GM21390 (cell line): Measurements from ENCODE around the gene CEACAM6.
"Not testable (repeated sequence)": the region's sequence is repeated elsewhere in the genome, so short reads cannot be mapped to it uniquely, and the experiment has no call there.

ENCODE experiments used
- ATAC-seq: cut with Tn5 transposase; IDR thresholded peaks from one replicate; pipeline ENCODE4 v1.9.1; 2021; ENCODE audit not compliant: unreplicated experiment

The CEACAM6 gene

DNA sequence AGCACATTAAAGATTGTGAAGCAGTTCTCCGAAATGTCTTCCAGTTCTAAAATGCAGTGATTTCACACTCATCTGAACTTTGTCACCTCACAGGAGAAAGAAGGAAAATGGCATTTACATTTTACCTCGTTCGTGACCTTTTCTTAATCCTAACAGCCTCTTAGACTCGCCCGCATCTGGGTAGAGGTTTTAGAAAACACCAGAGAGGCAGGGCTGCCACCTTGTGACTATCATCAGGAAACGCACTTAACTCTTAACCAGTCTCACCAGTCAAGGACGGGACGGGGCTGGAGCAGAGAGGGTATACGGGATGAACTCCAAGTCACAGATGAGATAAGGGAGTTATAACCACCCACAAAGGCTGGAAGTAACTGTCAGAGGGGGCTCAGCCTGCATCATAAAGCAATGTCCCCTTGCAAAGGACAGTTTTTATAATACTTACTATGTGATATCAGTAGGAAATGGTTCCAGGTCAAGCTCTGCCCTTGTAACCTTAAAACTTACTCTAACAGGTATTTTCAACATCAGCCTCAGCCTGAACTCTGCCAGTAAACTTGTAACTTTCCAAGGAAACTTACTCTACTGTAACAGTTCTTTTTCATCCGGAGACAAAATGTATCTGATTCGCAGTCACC lies 8.6 kb upstream of the CEACAM6 start:
- no peak for ATAC-seq

DNA sequence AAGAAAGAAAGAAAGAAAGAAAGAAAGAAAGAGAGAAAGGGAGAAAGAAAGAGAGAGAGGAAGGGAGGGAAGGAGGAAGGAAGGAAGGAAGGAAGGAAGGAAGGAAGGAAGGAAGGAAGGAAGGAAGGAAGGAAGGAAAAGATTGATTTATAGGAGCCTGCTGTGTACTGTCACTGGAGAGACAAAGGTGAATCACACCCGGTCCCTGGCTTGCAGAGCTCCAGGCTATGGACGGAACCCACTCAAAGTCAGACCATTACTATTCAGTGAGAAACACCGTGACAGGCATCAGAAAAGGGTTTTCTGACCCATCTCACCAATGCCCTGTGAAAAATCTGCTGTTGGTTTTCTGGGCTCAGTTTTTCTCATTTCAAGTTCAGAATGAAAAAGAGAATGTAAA lies 7.3 kb upstream of the CEACAM6 start:
- ATAC-seq: no peak

DNA sequence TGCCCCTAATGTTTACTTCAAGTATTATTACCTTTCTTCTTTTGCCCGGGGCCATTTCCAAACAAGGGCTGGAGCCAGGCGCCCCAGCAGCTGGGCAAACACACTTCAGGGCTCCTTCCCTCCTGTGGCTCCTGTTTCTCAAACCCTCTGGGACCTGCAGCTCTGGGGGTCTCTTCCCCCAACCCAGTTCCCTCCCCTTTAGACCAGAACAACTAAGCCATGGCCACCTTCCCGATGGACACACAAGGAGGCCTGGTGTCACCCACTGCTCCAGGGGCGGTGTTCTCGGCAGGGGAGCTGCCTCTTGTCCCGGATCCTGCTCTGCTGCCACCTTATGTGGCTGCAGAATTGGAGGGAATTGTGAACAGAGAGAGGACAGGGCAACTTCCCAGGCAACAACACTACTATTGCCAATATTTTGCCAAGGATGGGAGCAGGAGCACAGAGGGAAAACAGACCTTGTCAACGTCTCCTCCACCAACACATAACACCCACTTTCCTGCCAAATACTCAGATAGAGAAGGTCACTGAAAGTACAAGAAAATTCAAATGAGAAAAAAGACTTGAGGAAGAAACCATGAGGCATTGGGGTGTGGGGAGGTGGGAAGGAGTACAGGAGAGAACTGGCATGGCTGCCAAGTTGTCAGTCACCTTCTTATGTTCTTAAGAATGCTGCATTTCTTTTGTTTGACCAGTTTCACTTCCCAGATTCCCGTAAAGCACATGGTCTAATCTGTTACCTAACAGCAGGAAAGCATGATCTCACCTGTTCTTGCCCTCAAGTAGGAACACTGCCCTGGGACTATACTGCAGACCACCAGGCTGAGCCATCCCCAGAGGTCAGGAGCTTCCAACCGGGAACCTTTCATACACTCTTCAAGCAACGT lies 4.8 kb upstream of the CEACAM6 start:
- not testable (repeated sequence) for ATAC-seq

DNA sequence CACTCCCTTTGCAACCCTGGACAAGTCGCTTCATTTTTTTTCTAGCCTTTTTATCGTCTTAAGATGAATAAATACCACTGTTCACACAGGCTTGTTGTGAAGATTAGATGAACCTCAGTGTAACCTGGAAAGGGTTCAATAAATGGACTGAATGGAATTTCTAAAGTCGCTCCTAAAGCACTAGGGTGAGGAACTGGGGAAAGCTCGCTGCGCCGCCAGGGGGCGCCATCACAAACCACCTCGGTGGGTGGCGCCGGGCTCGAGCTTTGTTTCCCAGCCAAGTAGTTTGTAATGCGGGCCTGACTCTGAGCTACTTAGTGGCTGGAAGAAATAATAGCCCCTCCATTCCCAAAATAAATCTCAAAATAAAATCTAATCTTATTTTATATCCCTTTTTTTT lies 2.2 kb upstream of the CEACAM6 start:
- ATAC-seq: no peak

DNA sequence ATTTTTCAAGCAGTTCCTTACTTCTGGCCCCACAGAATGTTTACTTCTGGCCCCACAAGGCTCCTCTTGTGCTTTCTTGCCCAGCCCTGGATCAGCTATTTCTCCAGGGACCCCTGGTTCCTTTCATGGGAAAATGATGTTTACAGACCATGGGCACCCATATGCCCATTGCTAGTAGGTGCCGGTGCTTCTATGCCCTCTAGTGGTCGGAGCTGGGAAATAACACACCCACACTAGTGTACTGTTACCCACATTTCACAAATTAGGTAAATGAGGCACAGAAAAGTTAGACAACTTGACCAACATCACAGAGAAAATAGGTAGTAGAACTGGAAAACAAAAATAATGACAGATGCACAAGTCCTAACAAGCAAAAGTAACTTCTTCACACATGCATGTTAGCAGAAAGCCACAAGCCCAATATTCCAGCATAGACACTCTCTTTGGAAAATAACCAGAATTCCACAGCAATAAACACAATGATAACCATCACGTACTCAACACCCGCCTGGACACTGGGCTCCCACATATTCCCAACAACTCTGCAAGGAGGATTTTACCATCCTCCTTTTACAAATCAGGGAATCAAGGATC lies 1.3 kb upstream of the CEACAM6 start:
- no peak for ATAC-seq

DNA sequence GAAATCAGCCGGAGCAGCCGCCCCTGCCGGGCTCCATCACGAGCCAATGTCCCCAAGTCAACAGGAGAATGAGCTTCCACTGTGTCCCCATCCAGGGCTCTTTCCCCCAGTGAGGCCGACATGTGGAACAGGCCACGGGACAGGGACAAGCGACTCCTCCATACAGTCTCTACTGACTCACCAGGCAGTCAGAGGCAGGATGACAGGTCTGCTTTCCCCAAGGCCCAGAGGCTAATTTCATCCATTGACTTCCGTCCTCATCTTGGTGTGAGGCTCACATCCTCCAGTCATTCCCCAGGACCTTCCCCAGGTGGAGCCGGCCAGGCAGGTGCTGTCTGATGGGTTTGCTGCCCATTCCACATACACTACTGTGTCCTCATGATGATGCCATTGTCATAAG lies 3.5 kb downstream of the CEACAM6 start:
- no peak for ATAC-seq

DNA sequence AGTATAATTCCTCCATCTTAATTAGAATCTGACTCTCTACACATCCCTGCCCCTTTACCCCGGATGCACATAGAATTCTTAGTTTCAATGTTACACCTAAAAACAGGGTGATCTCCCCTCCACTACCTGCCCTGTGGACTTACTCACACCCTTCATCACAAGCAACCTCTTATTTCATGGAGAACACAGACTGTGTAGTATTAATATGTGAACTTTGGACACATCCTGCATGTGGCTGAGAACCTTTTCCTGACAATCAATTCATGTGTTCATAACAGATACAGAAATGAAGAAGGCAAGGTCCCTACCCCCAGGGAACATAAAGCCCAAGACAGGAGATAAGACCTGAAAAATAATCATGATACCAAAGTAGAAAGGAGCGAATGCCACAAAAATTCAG lies 11.8 kb downstream of the CEACAM6 start:
- no peak for ATAC-seq

DNA sequence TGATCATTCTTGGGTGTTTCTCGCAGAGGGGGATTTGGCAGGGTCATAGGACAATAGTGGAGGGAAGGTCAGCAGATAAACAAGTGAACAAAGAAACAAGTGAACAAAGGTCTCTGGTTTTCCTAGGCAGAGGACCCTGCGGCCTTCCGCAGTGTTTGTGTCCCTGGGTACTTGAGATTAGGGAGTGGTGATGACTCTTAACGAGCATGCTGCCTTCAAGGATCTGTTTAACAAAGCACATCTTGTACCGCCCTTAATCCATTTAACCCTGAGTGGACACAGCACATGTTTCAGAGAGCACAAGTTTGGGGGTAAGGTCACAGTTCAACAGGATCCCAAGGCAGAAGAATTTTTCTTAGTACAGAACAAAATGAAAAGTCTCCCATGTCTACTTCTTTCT lies 12.8 kb downstream of the CEACAM6 start:
- ATAC-seq: not testable (repeated sequence)

DNA sequence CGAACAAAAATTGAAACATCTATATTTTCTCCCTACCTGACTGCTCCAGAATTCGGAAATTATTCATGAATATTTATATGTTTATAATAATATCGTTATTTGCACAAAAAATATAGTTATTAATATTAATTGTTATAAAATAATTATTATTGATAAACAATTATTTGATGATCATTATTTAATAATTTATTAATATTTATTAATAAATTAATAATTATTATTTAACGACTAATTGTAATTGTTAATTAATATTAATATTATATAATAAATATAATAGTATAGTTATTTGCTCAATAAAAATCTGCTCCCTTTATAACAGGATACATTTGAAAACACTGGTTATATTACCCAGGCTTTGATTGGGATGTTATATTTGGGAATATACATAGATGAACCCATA lies 14.3 kb downstream of the CEACAM6 start:
- ATAC-seq: no peak

DNA sequence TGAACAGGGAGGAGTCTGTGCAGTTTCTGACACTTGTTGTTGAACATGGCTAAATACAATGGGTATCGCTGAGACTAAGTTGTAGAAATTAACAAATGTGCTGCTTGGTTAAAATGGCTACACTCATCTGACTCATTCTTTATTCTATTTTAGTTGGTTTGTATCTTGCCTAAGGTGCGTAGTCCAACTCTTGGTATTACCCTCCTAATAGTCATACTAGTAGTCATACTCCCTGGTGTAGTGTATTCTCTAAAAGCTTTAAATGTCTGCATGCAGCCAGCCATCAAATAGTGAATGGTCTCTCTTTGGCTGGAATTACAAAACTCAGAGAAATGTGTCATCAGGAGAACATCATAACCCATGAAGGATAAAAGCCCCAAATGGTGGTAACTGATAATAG lies 16.1 kb downstream of the CEACAM6 start:
- ATAC-seq: no peak

DNA sequence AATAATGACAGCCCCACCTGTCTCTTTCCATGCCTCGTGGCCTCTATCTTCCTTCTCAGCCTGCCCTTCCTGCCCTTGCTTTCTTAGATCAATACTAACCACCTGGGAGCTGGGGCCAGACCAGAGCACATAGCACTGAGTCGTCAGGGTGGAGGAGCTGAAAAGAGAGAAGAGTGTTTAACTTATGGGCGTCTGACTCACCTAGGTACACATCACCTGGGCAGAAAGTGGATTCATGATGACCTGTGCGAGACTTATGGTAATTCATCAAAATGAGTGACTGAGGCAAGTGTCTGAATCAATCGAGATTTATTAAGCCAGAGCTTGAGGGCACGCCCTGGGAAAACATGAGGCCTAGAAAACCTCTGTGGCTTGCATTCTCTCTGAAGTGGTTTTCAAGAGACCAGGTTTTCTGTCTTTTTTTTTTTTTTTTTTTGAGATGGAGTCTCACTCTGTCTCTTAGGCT lies 19.2 kb downstream of the CEACAM6 start:
- ATAC-seq: no peak

DNA sequence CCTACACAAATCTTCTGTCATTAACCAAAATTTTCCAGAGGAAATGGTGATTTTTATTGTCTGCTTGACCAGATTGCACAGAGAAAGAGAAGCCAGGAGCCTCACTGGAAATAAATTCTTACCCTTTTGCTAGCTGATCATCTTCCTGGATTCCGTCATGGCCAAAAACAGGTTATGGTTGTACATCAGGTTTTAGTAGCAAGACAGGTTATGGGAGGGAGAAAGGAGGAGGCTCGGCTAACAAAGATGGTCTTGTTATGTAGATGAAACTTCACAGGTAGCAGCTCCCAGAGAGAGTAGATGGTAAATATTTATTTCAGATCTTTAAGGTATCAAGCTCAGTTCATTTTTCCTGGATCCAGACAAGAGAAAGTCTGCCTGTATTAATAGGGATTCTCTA lies 21.4 kb downstream of the CEACAM6 start:
- ATAC-seq: no peak

DNA sequence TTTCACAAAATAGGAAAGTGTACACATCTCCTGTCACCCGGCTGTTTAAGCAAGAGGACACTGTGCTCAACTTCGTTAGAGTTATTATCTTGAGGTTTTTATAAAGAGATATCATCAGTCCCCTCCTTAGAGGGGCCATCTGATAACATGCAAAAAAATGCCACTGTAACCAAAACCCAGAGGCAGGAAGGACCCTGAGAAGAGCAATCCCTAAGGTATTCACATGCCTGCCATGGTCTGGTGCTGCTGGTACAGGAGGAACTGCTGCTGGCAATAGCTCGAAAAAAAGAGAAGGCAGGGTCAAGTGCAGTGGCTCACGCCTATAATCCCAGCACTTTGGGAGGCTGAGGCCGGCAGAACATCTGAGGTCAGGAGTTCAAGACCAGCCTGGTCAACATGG lies 28.3 kb downstream of the CEACAM6 start:
- ATAC-seq: no peak

DNA sequence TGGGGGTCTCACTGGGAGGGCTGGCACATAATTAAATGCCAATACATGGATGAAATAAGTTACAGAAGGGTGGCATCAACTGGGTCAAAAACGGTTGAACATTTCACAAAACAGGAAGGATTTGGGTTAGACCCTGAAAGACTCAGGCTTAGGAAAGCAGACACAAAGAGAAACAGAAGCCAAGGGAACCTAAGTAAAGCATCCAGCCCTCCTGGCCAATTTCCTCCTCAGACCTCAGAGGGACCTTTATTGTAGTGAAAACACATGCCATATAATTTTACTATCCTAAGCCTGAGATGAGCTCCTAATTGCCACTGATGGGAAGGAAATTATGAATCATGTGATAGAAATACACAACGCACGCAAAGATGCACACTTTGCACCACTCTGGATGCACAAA lies 29.0 kb downstream of the CEACAM6 start:
- ATAC-seq: no peak

DNA sequence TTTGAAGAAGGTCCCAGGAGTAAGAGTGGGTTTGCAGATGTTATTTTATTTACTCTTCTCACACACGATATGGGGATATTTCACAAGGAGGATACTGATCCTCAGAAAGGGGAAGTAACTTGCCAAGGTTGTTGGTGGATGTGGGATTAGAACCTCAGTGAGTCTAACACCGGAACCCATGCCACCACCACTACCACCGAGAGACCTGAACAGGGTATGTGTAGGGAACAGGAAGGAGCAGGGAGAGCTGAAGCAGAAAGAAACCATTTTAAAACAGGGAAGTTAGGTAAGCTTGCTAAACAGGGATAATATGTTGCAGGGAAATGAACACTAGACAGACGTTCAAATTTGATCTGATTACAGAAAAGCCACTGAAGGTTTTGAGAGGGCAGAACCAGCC lies 29.4 kb downstream of the CEACAM6 start:
- ATAC-seq: no peak

DNA sequence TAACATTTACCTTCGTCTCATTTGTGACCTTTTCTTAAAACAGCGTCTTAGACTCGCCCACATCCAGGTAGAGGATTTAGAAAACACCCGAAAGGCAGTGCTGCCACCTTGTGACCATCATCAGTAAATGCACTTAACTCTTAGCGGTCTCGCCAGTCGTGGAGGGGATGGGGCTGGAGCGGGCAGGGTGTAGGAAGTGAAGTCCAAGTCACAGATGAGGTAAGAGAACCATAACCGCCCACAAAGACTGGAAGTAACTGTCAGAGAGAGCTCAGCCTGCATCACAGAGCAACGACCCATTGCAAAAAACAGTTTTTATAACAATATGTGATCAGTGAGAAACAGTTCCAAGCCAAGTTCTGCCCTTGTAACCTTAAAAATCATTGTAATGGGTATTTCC lies 30.3 kb downstream of the CEACAM6 start:
- no peak for ATAC-seq

DNA sequence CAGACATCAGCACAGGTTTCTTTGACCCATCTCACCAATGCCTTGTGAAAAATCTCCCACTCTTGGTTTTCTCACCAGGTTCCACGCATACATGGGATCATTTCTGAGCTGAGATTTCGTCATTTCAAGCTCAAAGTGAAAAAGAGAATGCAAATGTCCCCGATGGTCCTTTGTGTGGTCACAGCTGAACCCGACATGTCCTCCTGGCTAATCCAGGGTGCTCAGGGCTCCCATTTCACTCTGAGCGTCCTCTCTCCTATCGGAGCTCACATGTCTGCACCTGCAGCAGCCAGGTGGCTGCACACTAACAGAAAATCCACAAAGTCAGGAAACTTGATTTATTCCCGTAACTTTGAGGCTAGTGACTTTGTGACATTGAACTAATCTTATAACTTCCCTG lies 31.7 kb downstream of the CEACAM6 start:
- ATAC-seq: no peak

DNA sequence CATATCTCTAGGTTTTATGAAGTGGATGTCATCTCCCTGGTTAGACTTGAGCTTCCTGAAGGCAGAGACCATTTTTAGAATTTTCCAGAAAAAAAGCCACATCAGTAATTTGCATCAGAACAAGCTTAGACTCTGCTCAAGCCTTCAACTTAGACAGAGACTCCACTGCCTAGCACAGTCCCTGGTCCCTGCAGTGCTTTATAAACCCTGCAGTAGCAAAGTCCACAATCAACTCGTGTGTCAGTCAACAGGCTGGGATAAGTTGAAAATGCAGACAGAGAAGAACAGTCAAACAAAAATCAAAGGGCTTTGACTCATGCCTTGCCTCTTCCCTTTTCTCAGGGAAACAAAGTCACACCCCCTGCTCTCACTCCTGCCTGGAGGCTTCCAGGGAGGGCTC lies 33.2 kb downstream of the CEACAM6 start:
- ATAC-seq: not testable (repeated sequence)

DNA sequence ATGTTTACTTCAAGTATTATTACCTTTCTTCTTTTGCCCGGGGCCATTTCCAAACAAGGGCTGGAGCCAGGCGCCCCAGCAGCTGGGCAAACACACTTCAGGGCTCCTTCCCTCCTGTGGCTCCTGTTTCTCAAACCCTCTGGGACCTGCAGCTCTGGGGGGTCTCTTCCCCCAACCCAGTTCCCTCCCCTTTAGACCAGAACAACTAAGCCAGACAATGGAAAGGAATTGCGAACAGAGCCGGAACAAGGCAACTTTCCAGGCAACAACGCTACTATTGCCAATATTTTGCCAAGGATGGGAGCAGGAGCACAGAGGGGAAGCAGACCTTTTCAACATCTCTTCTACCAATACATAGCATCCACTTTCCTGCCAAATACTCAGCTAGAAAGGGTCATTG lies 33.7 kb downstream of the CEACAM6 start:
- not testable (repeated sequence) for ATAC-seq

DNA sequence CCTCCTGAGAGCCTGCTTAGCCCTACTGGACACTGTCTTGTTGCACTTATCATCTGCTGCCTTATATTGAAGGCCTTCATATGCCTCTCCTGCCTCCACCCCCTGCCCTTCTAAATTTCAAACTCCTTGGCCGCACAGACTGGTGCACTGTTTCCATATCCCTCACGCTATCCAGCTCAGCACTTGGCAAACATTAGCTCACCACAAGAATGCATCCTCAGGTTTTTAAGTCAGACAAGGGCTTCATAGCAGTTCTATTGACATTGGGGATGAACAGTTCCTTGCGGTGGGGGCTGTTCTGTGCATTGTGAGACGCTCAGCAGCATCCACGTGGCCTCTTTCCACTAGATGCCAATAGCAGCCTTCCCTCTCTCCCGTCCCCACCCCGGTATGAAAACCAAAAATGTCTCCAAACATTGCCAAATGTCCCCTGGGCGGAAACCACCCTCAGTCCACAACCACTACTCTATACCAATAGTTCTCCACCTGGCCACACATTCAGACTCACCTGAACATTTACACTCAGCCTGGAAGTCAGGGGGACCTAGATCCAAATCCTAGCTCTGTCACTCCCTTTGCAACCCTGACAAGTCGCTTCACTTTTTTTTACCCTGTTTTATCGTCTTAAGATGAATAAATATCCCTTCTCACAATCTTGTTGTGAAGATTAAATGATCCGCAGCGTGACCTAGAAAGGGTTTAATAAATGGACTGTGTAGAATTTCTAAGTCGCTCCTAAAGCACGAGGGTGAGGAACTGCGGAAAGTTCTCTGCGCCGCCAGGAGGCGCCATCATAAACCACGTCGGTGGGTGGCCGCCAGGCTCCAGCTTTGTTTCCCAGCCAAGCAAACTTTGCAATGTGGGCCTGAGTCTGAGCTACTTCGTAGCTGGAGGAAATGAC lies 37.4 kb downstream of the CEACAM6 start:
- ATAC-seq: no peak

DNA sequence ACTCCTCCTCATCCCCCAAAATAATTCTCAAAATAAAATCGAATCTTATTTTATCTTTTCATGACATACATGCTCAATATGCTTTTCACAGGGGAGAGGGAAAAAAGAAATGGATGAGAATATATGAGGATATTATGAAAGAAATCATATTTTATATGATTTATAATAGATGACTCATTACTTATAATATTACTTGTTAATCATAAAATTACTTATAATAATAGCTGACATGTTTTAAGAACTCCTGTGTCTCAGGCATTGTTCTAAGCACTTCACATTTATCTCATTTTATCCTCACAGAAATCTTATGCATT lies 38.0 kb downstream of the CEACAM6 start:
- ATAC-seq: no peak
